CD4-positive, CD25-positive, alpha-beta regulatory T cell (primary cell): ENCODE results near the gene IL12RB1. TPM values are rescaled to one million over a fixed set of nuclear protein-coding genes. Genes with fewer than 3 reads are reported as not detected.

Source experiments
- ATAC-seq, 2 donors: fragments of 150-1000 bp; cut with Tn5 transposase; one replicate each; pipeline ENCODE4 v1.10.0; 2021; ENCODE audit warnings: low read depth in 2 of 2, moderate number of reproducible peaks in 2 of 2, moderate library complexity in 1 of 2
- DNase-seq, 3 donors: peaks; one replicate each; pipeline versions ENCODE4 v3.0.0 to v3.0.0-alpha.2; 2012 to 2022; ENCODE audit warnings: mixed read lengths in 1 of 3
- H3K27ac ChIP-seq: one replicate; pipeline ENCODE4 v1.7.0; 2013; ENCODE audit warnings: mild to moderate bottlenecking, low read length; ENCODE audit not compliant: insufficient read depth, poor library complexity, severe bottlenecking
- H3K27me3 ChIP-seq: one replicate; pipeline ENCODE4 v1.7.0; 2013; ENCODE audit warnings: low read length; ENCODE audit not compliant: control insufficient read depth, insufficient read depth
- H3K36me3 ChIP-seq: one replicate; pipeline ENCODE4 v1.7.0; 2013; ENCODE audit warnings: mild to moderate bottlenecking, low read length, moderate library complexity; ENCODE audit not compliant: control insufficient read depth, insufficient read depth
- H3K4me1 ChIP-seq: 2 replicates; pipeline ENCODE4 v1.7.0; 2013; ENCODE audit warnings: mild to moderate bottlenecking, low read length; ENCODE audit not compliant: insufficient read depth, control insufficient read depth, poor library complexity, severe bottlenecking
- H3K4me3 ChIP-seq: one replicate; pipeline ENCODE4 v1.7.0; 2013; ENCODE audit warnings: low read depth, mild to moderate bottlenecking, low read length, moderate library complexity
- H3K9me3 ChIP-seq, 2 experiments: 1 replicate in 1 of 2; 2 replicates in 1 of 2; pipeline ENCODE4 v1.7.0; 2013; ENCODE audit warnings: low read length in 2 of 2, mild to moderate bottlenecking in 1 of 2, moderate library complexity in 1 of 2; ENCODE audit not compliant: control insufficient read depth in 2 of 2
- H3K27ac Mint-ChIP-seq, 3 donors: one replicate each; pipeline ENCODE4 v1.8.0; 2020 to 2022; ENCODE audit warnings: mild to moderate bottlenecking in 3 of 3, mixed read lengths in 3 of 3, moderate library complexity in 2 of 3
- H3K27me3 Mint-ChIP-seq: one replicate; pipeline ENCODE4 v1.8.0; 2022; ENCODE audit warnings: mild to moderate bottlenecking, mixed read lengths
- H3K36me3 Mint-ChIP-seq: one replicate; pipeline ENCODE4 v1.8.0; 2020; ENCODE audit warnings: mixed read lengths
- H3K4me1 Mint-ChIP-seq, 4 donors: one replicate each; pipeline ENCODE4 v1.8.0; 2020 to 2022; ENCODE audit warnings: mixed read lengths in 4 of 4, mild to moderate bottlenecking in 1 of 4
- H3K4me3 Mint-ChIP-seq, 4 donors: one replicate each; pipeline ENCODE4 v1.8.0; 2020 to 2022; ENCODE audit warnings: mild to moderate bottlenecking in 4 of 4, mixed read lengths in 4 of 4, moderate library complexity in 3 of 4
- H3K9me3 Mint-ChIP-seq, 7 donors: one replicate each; pipeline ENCODE4 v1.8.0; 2020 to 2022; ENCODE audit warnings: mixed read lengths in 7 of 7, mild to moderate bottlenecking in 3 of 7, moderate library complexity in 2 of 7
- polyA plus RNA-seq, 4 donors: library from polyadenylated mRNA; unstranded; fragments of 300-500 nt; fragmentation: Illumina TruSeq; gene quantifications; one replicate each; pipeline ENCODE4 v1.2.3, GENCODE V29; 2021
- total RNA-seq: library from RNA; stranded (reverse); gene quantifications from one replicate; pipeline ENCODE4 v1.2.3, GENCODE V29; 2022

IL12RB1 gene
- total and polyA plus RNA-seq, 5 donors from 2014 or later, result 34.9 to 60.4 (median 52.0) TPM

DNA sequence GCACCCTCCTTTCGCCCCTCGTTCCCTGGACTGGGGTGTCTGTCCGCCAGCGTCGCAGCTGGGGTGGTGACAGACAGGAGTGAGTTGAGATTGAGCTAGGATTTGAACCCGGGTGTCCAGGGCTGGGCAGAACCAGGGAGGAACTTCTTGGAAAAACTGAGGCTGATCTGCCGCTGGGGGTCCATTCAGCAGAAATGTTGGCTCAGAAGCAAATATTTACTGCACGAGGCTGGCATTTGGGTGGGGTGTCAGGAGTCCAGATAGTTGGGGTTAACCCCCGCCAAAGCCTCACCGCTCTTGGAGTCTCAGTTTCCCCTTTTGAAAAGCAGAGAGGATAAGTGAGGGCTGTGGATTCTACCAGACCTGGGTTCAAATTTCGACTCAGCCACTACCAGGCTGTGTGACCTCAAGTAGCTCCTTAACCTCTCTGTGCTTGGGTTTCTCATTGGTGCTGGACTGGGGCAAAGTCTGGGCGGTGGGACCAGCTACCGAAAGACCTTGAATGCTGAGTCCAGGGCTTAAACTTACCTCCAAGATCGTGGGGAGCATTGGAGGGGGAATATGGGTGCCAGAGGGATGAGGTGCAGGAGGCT is 31.8 kb upstream of the IL12RB1 start:
- no peak for ATAC-seq
- Histone ChIP-seq H3K27me3 (no peaks in the 10 kb centered on the region), H3K36me3 (peaks cover 20% of the 10 kb centered on the region), H3K4me1 (peaks cover 32% of the 10 kb centered on the region), H3K9me3 (no peaks in the 10 kb centered on the region), H3K4me3 (peak overlapping the region; percentile 88), H3K27ac (peak overlapping the region; percentile 85)
- H3K36me3 Mint-ChIP-seq, result peaks cover 6% of the 10 kb centered on the region
- H3K4me1 Mint-ChIP-seq, result peaks cover 0 to 37% (median 21%) of the 10 kb centered on the region in 4 donors
- DNase-seq, result no peak
- no peaks in the 10 kb centered on the region for H3K27me3 Mint-ChIP-seq
- H3K9me3 Mint-ChIP-seq, result no peaks in the 10 kb centered on the region
- peak overlapping the region; percentile 92 to 99 (median 98) for H3K27ac Mint-ChIP-seq
- peak overlapping the region; percentile 93 to 98 (median 94) for H3K4me3 Mint-ChIP-seq

DNA sequence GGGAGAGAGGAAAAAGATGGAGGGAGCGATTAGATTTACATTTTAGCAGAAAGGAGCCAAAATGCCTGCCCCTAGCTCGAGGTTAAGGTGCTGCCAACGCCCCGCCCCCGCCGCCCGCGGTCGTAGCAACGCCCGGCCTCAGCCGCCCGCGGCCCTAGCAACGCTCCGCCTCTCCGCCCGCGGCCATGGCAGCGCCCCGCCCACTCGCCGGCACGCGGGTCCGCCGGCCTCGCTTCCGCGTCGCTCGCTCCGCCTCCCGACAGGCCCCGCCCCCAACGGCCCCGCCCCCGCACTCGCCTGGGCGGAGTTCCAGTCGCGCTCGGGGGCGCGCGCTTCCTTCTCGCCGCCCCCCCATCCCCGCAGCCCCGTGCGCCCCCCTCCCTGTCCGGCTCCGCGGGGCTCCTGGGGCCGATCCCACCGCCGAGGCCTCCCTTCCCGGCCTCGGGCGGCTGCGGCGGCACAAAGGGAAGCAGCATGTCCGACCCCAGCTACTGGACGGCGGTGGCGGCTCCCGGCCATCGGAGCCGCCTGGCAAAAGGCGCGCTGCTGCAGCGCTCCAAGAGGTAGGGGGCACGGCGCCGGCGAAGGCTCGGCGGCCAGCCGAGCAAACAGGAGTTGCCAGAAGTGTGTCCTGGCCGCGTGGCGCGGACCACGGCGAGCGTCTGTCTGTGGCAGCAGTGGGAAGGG is 31.1 kb upstream of the IL12RB1 start:
- H3K27ac Mint-ChIP-seq, result peak overlapping the region; percentile 92 to 99 (median 98)
- peak overlapping the region; percentile 85 for H3K27ac ChIP-seq
- H3K27me3 ChIP-seq, result no peaks in the 10 kb centered on the region
- peak; percentile 76 to 83 for ATAC-seq
- peak; percentile 92 to 97 (median 93) for DNase-seq
- H3K36me3 Mint-ChIP-seq, result peaks cover 4% of the 10 kb centered on the region
- H3K4me1 ChIP-seq, result peaks cover 34% of the 10 kb centered on the region
- peaks cover 0 to 39% (median 22%) of the 10 kb centered on the region in 4 donors for H3K4me1 Mint-ChIP-seq
- peak overlapping the region; percentile 88 for H3K4me3 ChIP-seq
- no peaks in the 10 kb centered on the region for H3K9me3 ChIP-seq
- peaks cover 13% of the 10 kb centered on the region for H3K36me3 ChIP-seq
- H3K27me3 Mint-ChIP-seq, result no peaks in the 10 kb centered on the region
- peak overlapping the region; percentile 93 to 98 (median 94) for H3K4me3 Mint-ChIP-seq
- no peaks in the 10 kb centered on the region for H3K9me3 Mint-ChIP-seq

DNA sequence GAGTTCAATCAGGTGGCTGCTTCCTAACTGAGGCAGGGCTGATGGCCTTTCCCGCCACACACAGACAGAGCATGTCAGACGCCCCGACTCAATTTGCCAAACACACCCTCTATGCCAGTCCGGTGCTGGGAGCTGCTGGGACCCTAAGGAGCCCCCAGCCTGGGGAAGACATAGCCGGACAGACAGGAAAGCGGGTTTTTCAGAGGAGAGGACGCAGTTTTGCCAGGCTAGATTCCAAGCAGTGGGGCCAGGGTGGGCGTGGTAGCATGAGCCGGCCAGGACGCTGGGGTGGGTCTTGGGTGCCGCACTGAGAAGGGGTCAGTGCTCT is 30.6 kb upstream of the IL12RB1 start:
- DNase-seq (no peak), ATAC-seq (no peak)
- Mint-ChIP-seq H3K4me1 (peaks cover 0 to 44% (median 25%) of the 10 kb centered on the region in 4 donors), H3K27ac (peak overlapping the region; percentile 79 to 90 (median 81)), H3K27me3 (no peaks in the 10 kb centered on the region), H3K9me3 (no peaks in the 10 kb centered on the region), H3K4me3 (peak overlapping the region; percentile 77 to 95 (median 86)), H3K36me3 (peaks cover 4% of the 10 kb centered on the region)
- H3K9me3 ChIP-seq, result no peaks in the 10 kb centered on the region
- no peaks in the 10 kb centered on the region for H3K27me3 ChIP-seq
- peak overlapping the region; percentile 85 for H3K27ac ChIP-seq
- H3K4me3 ChIP-seq, result peak overlapping the region; percentile 3
- peaks cover 37% of the 10 kb centered on the region for H3K4me1 ChIP-seq
- H3K36me3 ChIP-seq, result peaks cover 8% of the 10 kb centered on the region

DNA sequence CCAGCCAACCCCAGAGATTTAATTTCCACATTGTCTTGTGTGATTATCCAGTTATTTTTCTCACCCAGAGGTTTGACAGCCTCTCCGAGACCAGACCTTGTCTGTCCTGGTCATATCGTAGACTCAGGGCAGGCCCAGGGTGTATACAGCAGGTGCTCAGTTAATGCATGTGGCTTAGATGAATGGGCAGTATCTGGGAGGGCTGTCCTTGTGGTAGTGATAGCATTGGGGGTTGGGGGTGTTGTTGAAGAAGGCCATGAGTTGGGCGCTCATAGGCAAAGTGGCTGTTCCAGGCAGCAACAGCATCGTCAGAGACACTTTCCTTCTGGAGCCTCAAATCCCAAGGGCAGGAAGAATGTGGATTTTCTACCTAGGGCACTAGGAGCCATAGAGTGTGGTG is 27.7 kb upstream of the IL12RB1 start:
- Histone ChIP-seq H3K9me3 (no peaks in the 10 kb centered on the region), H3K27me3 (no peaks in the 10 kb centered on the region), H3K4me1 (peaks cover 38% of the 10 kb centered on the region), H3K36me3 (no peaks in the 10 kb centered on the region), H3K4me3 (no peak overlapping the region), H3K27ac (no peak overlapping the region)
- H3K9me3 Mint-ChIP-seq, result no peaks in the 10 kb centered on the region
- H3K4me3 Mint-ChIP-seq, result no peak overlapping the region
- DNase-seq (no peak), ATAC-seq (no peak)
- H3K36me3 Mint-ChIP-seq, result no peaks in the 10 kb centered on the region
- no peaks in the 10 kb centered on the region for H3K27me3 Mint-ChIP-seq
- no peak overlapping the region for H3K27ac Mint-ChIP-seq
- H3K4me1 Mint-ChIP-seq, result peaks cover 0 to 36% (median 19%) of the 10 kb centered on the region in 4 donors

DNA sequence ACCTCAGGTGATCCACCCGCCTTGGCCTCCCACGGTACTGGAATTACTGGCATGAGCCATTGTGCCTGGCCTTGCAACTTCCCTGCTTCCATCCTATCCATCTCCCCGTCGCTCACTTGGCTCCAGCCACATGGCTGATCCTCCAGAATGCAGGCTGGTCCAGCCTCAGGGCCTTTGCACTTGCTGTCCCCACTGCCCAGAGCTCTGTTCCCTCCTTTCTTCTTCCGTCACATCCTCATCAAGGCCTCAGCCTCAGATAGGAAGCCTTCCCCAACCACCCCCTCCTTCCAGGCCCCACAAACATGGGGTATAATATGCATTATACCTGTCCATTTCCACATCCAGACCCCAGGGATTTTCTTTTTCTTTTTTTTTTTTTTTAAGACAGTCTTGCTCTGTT is 27.1 kb upstream of the IL12RB1 start:
- H3K4me3 ChIP-seq, result no peak overlapping the region
- Mint-ChIP-seq H3K4me3 (no peak overlapping the region), H3K9me3 (no peaks in the 10 kb centered on the region), H3K27me3 (no peaks in the 10 kb centered on the region), H3K27ac (no peak overlapping the region), H3K36me3 (no peaks in the 10 kb centered on the region), H3K4me1 (peaks cover 0 to 36% (median 18%) of the 10 kb centered on the region in 4 donors)
- no peaks in the 10 kb centered on the region for H3K36me3 ChIP-seq
- H3K27me3 ChIP-seq, result no peaks in the 10 kb centered on the region
- H3K4me1 ChIP-seq, result peaks cover 32% of the 10 kb centered on the region
- DNase-seq (no peak), ATAC-seq (no peak)
- H3K9me3 ChIP-seq, result no peaks in the 10 kb centered on the region
- H3K27ac ChIP-seq, result no peak overlapping the region

DNA sequence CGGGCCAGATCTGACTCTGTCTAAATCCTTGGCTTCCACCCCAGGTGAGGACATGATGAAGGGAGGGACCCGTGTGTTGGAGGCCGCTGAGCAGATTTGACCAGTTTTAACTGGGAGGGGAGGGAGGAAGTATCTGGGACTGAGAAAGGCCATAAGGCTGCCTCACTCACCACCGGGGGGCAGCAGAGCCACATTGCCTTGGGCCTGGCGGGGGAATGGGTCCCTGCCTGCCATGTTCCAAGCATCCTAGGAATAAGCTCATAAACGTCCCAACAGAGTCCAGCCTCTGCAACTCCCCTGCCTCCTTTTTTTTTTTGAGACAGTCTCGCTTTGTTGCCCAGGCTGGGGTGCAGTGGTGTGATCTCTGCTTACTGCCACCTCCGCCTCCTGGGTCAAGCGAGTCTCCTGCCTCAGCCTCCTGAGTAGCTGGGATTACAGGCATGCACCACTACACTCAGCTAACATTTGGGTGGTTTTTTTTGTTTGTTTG is 26.3 kb upstream of the IL12RB1 start:
- Histone ChIP-seq H3K9me3 (no peaks in the 10 kb centered on the region), H3K4me3 (no peak overlapping the region), H3K4me1 (peaks cover 26% of the 10 kb centered on the region), H3K27ac (no peak overlapping the region), H3K27me3 (no peaks in the 10 kb centered on the region), H3K36me3 (no peaks in the 10 kb centered on the region)
- peak overlapping the region in 3 of 4 donors; percentile 46 to 84 (median 71) for H3K4me3 Mint-ChIP-seq
- H3K4me1 Mint-ChIP-seq, result peaks cover 0 to 36% (median 21%) of the 10 kb centered on the region in 4 donors
- H3K27me3 Mint-ChIP-seq, result no peaks in the 10 kb centered on the region
- H3K9me3 Mint-ChIP-seq, result no peaks in the 10 kb centered on the region
- DNase-seq (peak; percentile 54 to 73 (median 55)), ATAC-seq (peak in 1 of 2 donors; percentile 38)
- H3K27ac Mint-ChIP-seq, result peak overlapping the region in 2 of 3 donors; percentile 55 to 67
- no peaks in the 10 kb centered on the region for H3K36me3 Mint-ChIP-seq

DNA sequence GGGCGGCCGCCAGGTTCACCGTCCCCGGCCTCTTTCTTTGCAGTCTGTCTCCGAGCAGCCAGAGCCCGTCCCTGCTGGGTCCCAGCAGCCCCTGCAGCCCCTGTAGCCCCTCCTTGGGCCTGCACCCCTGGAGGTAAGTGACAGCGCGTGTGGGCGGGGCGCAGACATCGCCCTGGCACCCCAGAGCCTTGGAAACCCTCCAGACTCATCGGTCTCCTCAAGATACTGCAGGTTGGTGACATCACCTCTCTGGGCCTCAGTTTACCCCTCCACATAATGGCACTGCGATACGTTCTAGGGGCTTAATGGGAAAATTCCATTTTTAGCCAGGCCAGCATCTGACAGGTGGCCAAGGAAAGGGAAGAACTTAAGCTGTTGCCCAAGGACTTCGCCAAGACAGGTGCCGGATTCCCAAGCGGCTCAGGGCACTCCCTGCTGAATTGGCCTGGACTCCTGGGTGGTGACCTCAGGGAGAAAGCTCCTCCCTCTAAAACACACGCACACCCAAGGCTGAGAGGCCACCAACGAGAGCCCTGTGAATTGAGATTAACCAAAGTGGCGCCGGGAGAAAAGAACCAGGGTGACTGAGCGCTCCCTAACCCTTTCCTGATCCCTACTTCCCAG is 24.0 kb upstream of the IL12RB1 start:
- H3K27me3 Mint-ChIP-seq, result no peaks in the 10 kb centered on the region
- Histone ChIP-seq H3K4me3 (no peak overlapping the region), H3K27ac (no peak overlapping the region), H3K4me1 (peaks cover 18% of the 10 kb centered on the region), H3K27me3 (no peaks in the 10 kb centered on the region), H3K36me3 (no peaks in the 10 kb centered on the region), H3K9me3 (no peaks in the 10 kb centered on the region)
- H3K9me3 Mint-ChIP-seq, result no peaks in the 10 kb centered on the region
- peaks cover 3% of the 10 kb centered on the region for H3K36me3 Mint-ChIP-seq
- ATAC-seq (no peak), DNase-seq (no peak)
- no peak overlapping the region for H3K27ac Mint-ChIP-seq
- peak overlapping the region; percentile 49 to 82 (median 70) for H3K4me3 Mint-ChIP-seq
- H3K4me1 Mint-ChIP-seq, result peaks cover 0 to 31% (median 16%) of the 10 kb centered on the region in 4 donors
